ENCODE results near the gene RTP3.
"Not testable (repeated sequence)": the region's sequence is repeated elsewhere in the genome, so short reads cannot be mapped to it uniquely, and the experiment has no call there.

RTP3 gene

DNA sequence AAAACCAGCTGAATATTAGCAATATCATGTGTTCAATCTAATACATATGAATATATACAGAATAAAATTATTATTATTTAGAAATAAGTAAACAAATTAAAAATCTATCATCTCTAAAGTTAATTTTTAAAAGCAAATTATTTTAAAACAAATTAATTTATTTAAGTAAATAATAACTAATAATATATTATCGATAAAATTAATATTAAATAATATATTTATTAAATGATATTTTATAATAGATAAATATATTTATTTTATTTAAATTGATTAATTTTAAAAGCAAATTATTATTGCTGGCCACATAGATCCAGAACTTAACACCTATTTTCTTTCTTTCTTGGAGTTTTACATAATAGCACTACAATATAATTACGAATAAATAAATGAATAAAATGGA lies 22.2 kb downstream of the RTP3 start:
- TF ChIP-seq, protein P1, sequence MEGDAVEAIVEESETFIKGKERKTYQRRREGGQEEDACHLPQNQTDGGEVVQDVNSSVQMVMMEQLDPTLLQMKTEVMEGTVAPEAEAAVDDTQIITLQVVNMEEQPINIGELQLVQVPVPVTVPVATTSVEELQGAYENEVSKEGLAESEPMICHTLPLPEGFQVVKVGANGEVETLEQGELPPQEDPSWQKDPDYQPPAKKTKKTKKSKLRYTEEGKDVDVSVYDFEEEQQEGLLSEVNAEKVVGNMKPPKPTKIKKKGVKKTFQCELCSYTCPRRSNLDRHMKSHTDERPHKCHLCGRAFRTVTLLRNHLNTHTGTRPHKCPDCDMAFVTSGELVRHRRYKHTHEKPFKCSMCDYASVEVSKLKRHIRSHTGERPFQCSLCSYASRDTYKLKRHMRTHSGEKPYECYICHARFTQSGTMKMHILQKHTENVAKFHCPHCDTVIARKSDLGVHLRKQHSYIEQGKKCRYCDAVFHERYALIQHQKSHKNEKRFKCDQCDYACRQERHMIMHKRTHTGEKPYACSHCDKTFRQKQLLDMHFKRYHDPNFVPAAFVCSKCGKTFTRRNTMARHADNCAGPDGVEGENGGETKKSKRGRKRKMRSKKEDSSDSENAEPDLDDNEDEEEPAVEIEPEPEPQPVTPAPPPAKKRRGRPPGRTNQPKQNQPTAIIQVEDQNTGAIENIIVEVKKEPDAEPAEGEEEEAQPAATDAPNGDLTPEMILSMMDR (conservative IDR thresholded peaks at IDR 0.05; ENCODE audit: low read length), result no peak
- no peak overlapping the region for H3K4me3 ChIP-seq (ENCODE audit: low read length)
- DNase-seq (ENCODE audit: low read depth), result no peak

DNA sequence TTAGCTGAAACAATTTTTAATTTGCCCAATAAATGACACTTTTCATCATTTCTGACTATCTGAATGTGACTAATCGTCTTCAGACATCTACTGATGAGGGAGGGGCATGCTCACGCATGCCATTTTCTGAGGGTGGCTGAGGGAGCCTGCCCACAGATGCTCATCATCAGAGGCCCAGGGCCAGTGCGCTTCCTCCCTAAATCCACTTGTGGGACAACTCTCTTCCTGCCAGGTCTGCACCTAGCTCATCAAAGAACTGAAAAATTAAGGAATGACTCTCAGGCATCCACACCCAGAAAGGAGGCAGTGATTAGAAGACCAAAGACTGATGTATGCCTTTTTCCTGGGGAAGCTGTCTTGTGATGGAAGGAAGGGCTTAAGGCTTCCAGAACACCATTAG lies 22.8 kb downstream of the RTP3 start:
- no peak overlapping the region for H3K4me3 ChIP-seq (ENCODE audit: low read length)
- TF ChIP-seq, protein P1 (conservative IDR thresholded peaks at IDR 0.05; ENCODE audit: low read length), result no peak
- no peak for DNase-seq (ENCODE audit: low read depth)

DNA sequence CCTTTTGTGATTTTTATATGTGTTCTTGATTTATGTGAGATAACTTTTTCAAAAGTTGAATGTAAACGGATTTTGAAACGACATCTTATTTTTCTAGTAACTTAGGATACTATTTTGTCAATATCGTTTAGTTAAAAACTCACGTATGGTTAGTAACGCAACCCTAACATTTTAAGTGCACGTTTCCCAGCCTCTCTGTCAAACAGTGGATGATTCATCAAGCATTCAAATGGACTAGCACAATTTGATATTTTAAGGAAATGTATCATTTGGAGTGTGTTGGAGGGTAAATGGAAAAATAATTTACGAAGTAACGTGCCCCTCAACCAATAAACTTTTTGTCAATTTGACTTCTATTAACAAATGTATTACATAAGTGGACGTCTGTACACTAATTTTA lies 23.3 kb downstream of the RTP3 start:
- TF ChIP-seq, protein P1 (conservative IDR thresholded peaks at IDR 0.05; ENCODE audit: low read length), result no peak
- H3K4me3 ChIP-seq (ENCODE audit: low read length), result no peak overlapping the region
- DNase-seq (ENCODE audit: low read depth), result no peak

DNA sequence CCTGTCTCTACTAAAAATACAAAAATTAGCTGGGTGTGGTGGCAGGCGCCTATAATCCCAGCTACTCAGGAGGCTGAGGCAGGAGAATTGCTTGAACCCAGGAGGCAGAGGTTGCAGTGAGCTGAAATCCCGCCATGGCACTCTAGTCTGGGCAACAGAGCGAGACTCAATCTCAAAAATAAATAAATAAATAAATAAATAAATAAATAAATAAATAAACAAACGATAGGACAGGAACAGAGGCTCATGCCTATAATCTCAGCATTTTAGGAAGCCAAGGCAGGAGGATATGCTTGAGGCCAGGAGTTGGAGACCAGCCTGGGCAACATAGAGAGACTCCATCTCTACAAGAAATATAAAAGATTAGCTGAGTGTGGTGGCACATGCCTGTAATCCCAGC lies 24.4 kb downstream of the RTP3 start:
- DNase-seq (ENCODE audit: low read depth), result not testable (repeated sequence)

GRCh38 chr3:46523556-46523955 lies 25.8 kb downstream of the RTP3 start:
- no peak for DNase-seq (ENCODE audit: low read depth)
- no peak overlapping the region for H3K4me3 ChIP-seq (ENCODE audit: low read length)
- TF ChIP-seq, protein P1 (conservative IDR thresholded peaks at IDR 0.05; ENCODE audit: low read length), result no peak

More for the DNA sequence above, 24.4 kb downstream of the RTP3 start:
- not testable (repeated sequence) for H3K4me3 ChIP-seq (ENCODE audit: low read length)

- TF ChIP-seq, protein P1 (conservative IDR thresholded peaks at IDR 0.05; ENCODE audit: low read length), result no peak
- no peak for DNase-seq (ENCODE audit: low read depth)
- H3K4me3 ChIP-seq (ENCODE audit: low read length), result no peak overlapping the region
These were observed 26.2 kb downstream of the RTP3 start for GRCh38 chr3:46524008-46524407.

GRCh38 chr3:46524832-46525231 lies 27.1 kb downstream of the RTP3 start:
- no peak overlapping the region for H3K4me3 ChIP-seq (ENCODE audit: low read length)
- no peak for DNase-seq (ENCODE audit: low read depth)
- TF ChIP-seq, protein P1 (conservative IDR thresholded peaks at IDR 0.05; ENCODE audit: low read length), result no peak

GRCh38 chr3:46527239-46527638 lies 29.5 kb downstream of the RTP3 start:
- H3K4me3 ChIP-seq (ENCODE audit: low read length), result no peak overlapping the region

More at GRCh38 chr3:46527239-46527638, 29.5 kb downstream of the RTP3 start:
- DNase-seq (ENCODE audit: low read depth), result no peak
- TF ChIP-seq, protein P1 (conservative IDR thresholded peaks at IDR 0.05; ENCODE audit: low read length), result no peak
